Calu3 (cell line): ENCODE results near the gene PLXNB1. TPM values are rescaled to one million over a fixed set of nuclear protein-coding genes. Genes with fewer than 3 reads are reported as not detected.
A peak's percentile ranks its signal among the peaks of the same experiment; 100 is the strongest.

Source experiments
- BruUV-seq: library from RNA; stranded (reverse); fragments of 400-500 nt; replicated peaks from 2 replicates; lab custom pipeline; 2021; lab: Mats Ljungman, UMichigan
- CTCF ChIA-PET: fragments of 300-600 bp; sonication (Branson Sonifier 250); formaldehyde crosslinking; loops from one replicate; lab custom pipeline; 2022; ENCODE audit warnings: antibody characterized with exemption; lab: Charles Lee
- DNase-seq: peaks from one replicate; pipeline ENCODE4 v3.0.0; 2022
- H3K27ac Mint-ChIP-seq: one replicate; pipeline ENCODE4 v1.8.0; 2022; ENCODE audit warnings: mixed read lengths; ENCODE audit not compliant: unreplicated experiment
- H3K27me3 Mint-ChIP-seq: one replicate; pipeline ENCODE4 v1.8.0; 2022; ENCODE audit warnings: mixed read lengths; ENCODE audit not compliant: unreplicated experiment
- H3K36me3 Mint-ChIP-seq: one replicate; pipeline ENCODE4 v1.8.0; 2022; ENCODE audit warnings: mild to moderate bottlenecking, moderate library complexity, mixed read lengths; ENCODE audit not compliant: insufficient read depth, unreplicated experiment
- H3K4me1 Mint-ChIP-seq: one replicate; pipeline ENCODE4 v1.8.0; 2022; ENCODE audit warnings: mild to moderate bottlenecking, low read depth, mixed read lengths; ENCODE audit not compliant: unreplicated experiment
- H3K4me3 Mint-ChIP-seq: one replicate; pipeline ENCODE4 v1.8.0; 2022; ENCODE audit warnings: mild to moderate bottlenecking, low read depth, moderate library complexity, mixed read lengths; ENCODE audit not compliant: unreplicated experiment
- H3K9me3 Mint-ChIP-seq: one replicate; pipeline ENCODE4 v1.8.0; 2022; ENCODE audit warnings: low read depth, mixed read lengths; ENCODE audit not compliant: unreplicated experiment
- CTCF ChIP-seq: fragments of 200-600 bp; IDR thresholded peaks from one replicate; pipeline ENCODE4 v1.8.0; 2022; ENCODE audit warnings: antibody characterized with exemption; ENCODE audit not compliant: unreplicated experiment
- intact Hi-C: fragments of 100-400 bp; cut with micrococcal nuclease; formaldehyde crosslinking; loops from one replicate; pipeline ENCODE4 v1.10.0; 2022; ENCODE audit not compliant: unreplicated experiment
- total RNA-seq: library from RNA; stranded (reverse); gene quantifications from 2 replicates; pipeline ENCODE4 v1.2.3, GENCODE V29; 2022

Gene PLXNB1
- total RNA-seq, 1 experiment from 2014 or later, result 174 TPM

- no peak for TF ChIP-seq CTCF
- H3K27ac Mint-ChIP-seq, result no peak overlapping the region
- H3K4me1 Mint-ChIP-seq, result peaks cover 44% of the 10 kb centered on the region
- peaks cover 14% of the 10 kb centered on the region for H3K36me3 Mint-ChIP-seq
- CTCF ChIA-PET, result interaction anchor here (1.1 to 6.5 kb wide), 17 partner anchors 8 to 241 kb away, joined by 3 to 243 read pairs (median 8); partner anchors contain the start of genes ATRIP and ZNF589
- intact Hi-C loops, result loop anchor here (2.0 kb wide), 1 partner anchor 202 kb away; no protein-coding TSS in a partner anchor
- no peak overlapping the region for H3K4me3 Mint-ChIP-seq
- no peaks in the 10 kb centered on the region for H3K27me3 Mint-ChIP-seq
- no peaks in the 10 kb centered on the region for H3K9me3 Mint-ChIP-seq
- BruUV-seq, result no TSS peak
- DNase-seq, result no peak
Measured at GRCh38 chr3:48435223-48435595, 5.3 kb upstream of the PLXNB1 start.

- H3K27ac Mint-ChIP-seq, result no peak overlapping the region
- DNase-seq, result no peak
- H3K4me1 Mint-ChIP-seq, result peaks cover 42% of the 10 kb centered on the region
- H3K4me3 Mint-ChIP-seq, result no peak overlapping the region
- H3K9me3 Mint-ChIP-seq, result no peaks in the 10 kb centered on the region
- no TSS peak for BruUV-seq
- TF ChIP-seq CTCF, result no peak
- CTCF ChIA-PET, result interaction anchor here (1.9 to 6.5 kb wide), 2 partner anchors 35 to 160 kb away, joined by 10 to 243 read pairs; no protein-coding TSS in a partner anchor
- no peaks in the 10 kb centered on the region for H3K27me3 Mint-ChIP-seq
- intact Hi-C loops, result loop anchor here (2.0 kb wide), 1 partner anchor 202 kb away; no protein-coding TSS in a partner anchor
- peaks cover 14% of the 10 kb centered on the region for H3K36me3 Mint-ChIP-seq
Measured at GRCh38 chr3:48434591-48435222, 4.8 kb upstream of the PLXNB1 start.

- Mint-ChIP-seq H3K4me3 (peak overlapping the region; percentile 6), H3K27ac (no peak overlapping the region), H3K9me3 (no peaks in the 10 kb centered on the region), H3K36me3 (peaks cover 17% of the 10 kb centered on the region), H3K27me3 (no peaks in the 10 kb centered on the region), H3K4me1 (peaks cover 33% of the 10 kb centered on the region)
- no peak for TF ChIP-seq CTCF
- DNase-seq, result peak; percentile 33
- intact Hi-C loops, result loop anchor here (2.0 kb wide), 1 partner anchor 201 kb away; no protein-coding TSS in a partner anchor
- BruUV-seq, result no TSS peak
- CTCF ChIA-PET, result interaction anchor here (0.6 to 6.5 kb wide), 5 partner anchors 25 to 1337 kb away, joined by 3 to 243 read pairs (median 5); no protein-coding TSS in a partner anchor
Measured at GRCh38 chr3:48433472-48434118, 3.7 kb upstream of the PLXNB1 start.

- CTCF ChIA-PET, result interaction anchor here (1.7 to 6.5 kb wide), 3 partner anchors 33 to 238 kb away, joined by 5 to 243 read pairs (median 10); no protein-coding TSS in a partner anchor
- H3K36me3 Mint-ChIP-seq, result peaks cover 26% of the 10 kb centered on the region
- no TSS peak for BruUV-seq
- TF ChIP-seq CTCF, result no peak
- H3K9me3 Mint-ChIP-seq, result no peaks in the 10 kb centered on the region
- no peak for DNase-seq
- intact Hi-C loops, result no loop called here
- no peak overlapping the region for H3K4me3 Mint-ChIP-seq
- H3K27ac Mint-ChIP-seq, result no peak overlapping the region
- no peaks in the 10 kb centered on the region for H3K27me3 Mint-ChIP-seq
- H3K4me1 Mint-ChIP-seq, result peaks cover 34% of the 10 kb centered on the region
Measured at GRCh38 chr3:48432411-48433371, 2.8 kb upstream of the PLXNB1 start.
